BE2C (cell line): ENCODE measurements around the gene PXYLP1.

Source experiments
- DNase-seq: peaks from one replicate; pipeline ENCODE4 v3.0.0-alpha.2; 2020
- H3K27me3 ChIP-seq: fragments of 250-450 bp; sonication (Bioruptor Pico); 2 replicates; pipeline ENCODE4 v1.5.1; 2020; ENCODE audit warnings: mild to moderate bottlenecking
- H3K36me3 ChIP-seq: fragments of 250-450 bp; sonication (Bioruptor Pico); 2 replicates; pipeline ENCODE4 v1.5.1; 2020; ENCODE audit warnings: mild to moderate bottlenecking
- H3K4me1 ChIP-seq: fragments of 250-450 bp; sonication (Bioruptor Pico); 2 replicates; pipeline ENCODE4 v1.5.1; 2020
- H3K4me3 ChIP-seq: 2 replicates; pipeline ENCODE4 v1.5.1; 2011; ENCODE audit warnings: low read depth, low read length
- H3K9me3 ChIP-seq: fragments of 250-450 bp; sonication (Bioruptor Pico); 2 replicates; pipeline ENCODE4 v1.5.1; 2020
- TF ChIP-seq, protein P1 (sequence below): IDR thresholded peaks from 2 replicates; pipeline ENCODE4 v1.5.1; 2012; ENCODE audit warnings: mild to moderate bottlenecking, low read depth, low read length

The PXYLP1 gene

GRCh38 chr3:141335531-141336061 is 104.0 kb downstream of the PXYLP1 start:
- no peak overlapping the region for H3K4me3 ChIP-seq
- TF ChIP-seq, protein P1, sequence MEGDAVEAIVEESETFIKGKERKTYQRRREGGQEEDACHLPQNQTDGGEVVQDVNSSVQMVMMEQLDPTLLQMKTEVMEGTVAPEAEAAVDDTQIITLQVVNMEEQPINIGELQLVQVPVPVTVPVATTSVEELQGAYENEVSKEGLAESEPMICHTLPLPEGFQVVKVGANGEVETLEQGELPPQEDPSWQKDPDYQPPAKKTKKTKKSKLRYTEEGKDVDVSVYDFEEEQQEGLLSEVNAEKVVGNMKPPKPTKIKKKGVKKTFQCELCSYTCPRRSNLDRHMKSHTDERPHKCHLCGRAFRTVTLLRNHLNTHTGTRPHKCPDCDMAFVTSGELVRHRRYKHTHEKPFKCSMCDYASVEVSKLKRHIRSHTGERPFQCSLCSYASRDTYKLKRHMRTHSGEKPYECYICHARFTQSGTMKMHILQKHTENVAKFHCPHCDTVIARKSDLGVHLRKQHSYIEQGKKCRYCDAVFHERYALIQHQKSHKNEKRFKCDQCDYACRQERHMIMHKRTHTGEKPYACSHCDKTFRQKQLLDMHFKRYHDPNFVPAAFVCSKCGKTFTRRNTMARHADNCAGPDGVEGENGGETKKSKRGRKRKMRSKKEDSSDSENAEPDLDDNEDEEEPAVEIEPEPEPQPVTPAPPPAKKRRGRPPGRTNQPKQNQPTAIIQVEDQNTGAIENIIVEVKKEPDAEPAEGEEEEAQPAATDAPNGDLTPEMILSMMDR: no peak
- no peak for DNase-seq

GRCh38 chr3:141336672-141337522 is 105.3 kb downstream of the PXYLP1 start:
- H3K36me3 ChIP-seq: no peaks in the 10 kb centered on the region
- no peaks in the 10 kb centered on the region for H3K9me3 ChIP-seq
- no peaks in the 10 kb centered on the region for H3K27me3 ChIP-seq
- H3K4me3 ChIP-seq: no peak overlapping the region
- H3K4me1 ChIP-seq: peaks cover 11% of the 10 kb centered on the region
- TF ChIP-seq, protein P1: no peak
- DNase-seq: no peak

More at GRCh38 chr3:141335531-141336061, 104.0 kb downstream of the PXYLP1 start:
- Histone ChIP-seq H3K9me3 (no peaks in the 10 kb centered on the region), H3K27me3 (no peaks in the 10 kb centered on the region), H3K4me1 (peaks cover 17% of the 10 kb centered on the region), H3K36me3 (no peaks in the 10 kb centered on the region)

DNA sequence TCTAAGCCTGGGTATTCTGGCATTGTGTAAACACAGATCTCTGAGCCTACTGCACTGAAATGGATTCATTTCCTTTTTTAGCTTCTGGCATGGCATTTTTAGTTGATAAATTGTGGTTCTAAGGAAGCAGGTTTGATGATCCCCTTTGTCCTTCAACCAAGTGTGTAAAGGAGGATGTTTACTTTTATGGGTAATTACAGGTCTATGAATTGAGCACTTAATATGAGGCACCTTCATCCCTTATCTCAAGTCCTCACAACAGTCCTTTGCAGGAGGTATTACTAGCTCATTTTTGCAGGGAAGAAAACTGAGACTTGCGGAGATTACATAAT is 105.9 kb downstream of the PXYLP1 start:
- Histone ChIP-seq H3K27me3 (no peaks in the 10 kb centered on the region), H3K4me3 (no peak overlapping the region), H3K4me1 (peaks cover 6% of the 10 kb centered on the region), H3K36me3 (no peaks in the 10 kb centered on the region), H3K9me3 (no peaks in the 10 kb centered on the region)
- TF ChIP-seq, protein P1: no peak
- no peak for DNase-seq

DNA sequence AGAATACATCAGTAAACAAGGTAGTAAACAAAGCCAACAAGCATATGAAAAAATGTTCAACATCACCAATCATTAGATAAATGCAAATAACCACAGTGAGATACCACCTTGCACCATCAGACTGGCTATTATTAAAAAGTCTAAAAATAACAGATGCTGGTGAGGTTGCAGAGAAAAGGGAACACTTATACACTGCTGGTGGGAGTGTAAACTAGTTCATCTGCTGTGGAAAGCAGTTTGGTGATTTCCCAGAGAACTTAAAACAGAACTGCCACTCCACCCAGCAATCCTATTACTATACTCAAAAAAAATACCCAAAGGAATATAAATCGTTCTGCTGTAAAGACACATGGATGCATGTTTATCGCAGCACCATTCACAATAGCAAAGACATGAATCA is 106.4 kb downstream of the PXYLP1 start:
- Histone ChIP-seq H3K4me3 (no peak overlapping the region), H3K4me1 (peaks cover 1% of the 10 kb centered on the region; the same call in 1 of the 2 replicates), H3K36me3 (no peaks in the 10 kb centered on the region), H3K27me3 (no peaks in the 10 kb centered on the region), H3K9me3 (no peaks in the 10 kb centered on the region)
- DNase-seq: no peak
- TF ChIP-seq, protein P1: no peak

- TF ChIP-seq, protein P1: no peak
- H3K4me1 ChIP-seq: no peaks in the 10 kb centered on the region
- DNase-seq: no peak
- H3K9me3 ChIP-seq: no peaks in the 10 kb centered on the region
- no peaks in the 10 kb centered on the region for H3K36me3 ChIP-seq
- H3K27me3 ChIP-seq: no peaks in the 10 kb centered on the region
- no peak overlapping the region for H3K4me3 ChIP-seq
Measured at GRCh38 chr3:141338881-141339280, 107.3 kb downstream of the PXYLP1 start.

DNA sequence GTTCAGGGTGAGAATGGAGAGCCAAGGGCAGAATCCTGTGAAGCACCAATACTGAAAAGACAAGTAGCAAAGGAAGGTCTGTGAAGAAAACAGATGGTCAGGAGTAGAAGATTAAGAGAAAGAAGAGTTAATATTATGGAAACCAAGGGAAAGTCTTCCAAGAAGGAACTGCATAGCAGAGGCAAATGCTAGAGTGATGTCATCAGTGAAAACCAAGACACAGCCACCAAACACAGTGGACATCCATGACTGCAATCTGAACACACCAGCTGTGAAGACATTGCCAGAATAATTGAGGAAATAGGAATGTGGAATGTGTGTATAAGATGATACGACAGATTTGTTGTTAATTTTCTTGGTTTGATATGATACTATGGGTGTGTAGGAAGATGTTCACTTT is 109.9 kb downstream of the PXYLP1 start:
- TF ChIP-seq, protein P1: no peak
- H3K4me3 ChIP-seq: no peak overlapping the region
- no peaks in the 10 kb centered on the region for H3K36me3 ChIP-seq
- no peaks in the 10 kb centered on the region for H3K27me3 ChIP-seq
- no peaks in the 10 kb centered on the region for H3K4me1 ChIP-seq
- no peaks in the 10 kb centered on the region for H3K9me3 ChIP-seq
- no peak for DNase-seq
